ENCODE data around the gene PARP15. TPM values are rescaled to one million over a fixed set of nuclear protein-coding genes. Genes with fewer than 3 reads are reported as not detected.
"Not testable (repeated sequence)": the region's sequence is repeated elsewhere in the genome, so short reads cannot be mapped to it uniquely, and the experiment has no call there.

The PARP15 gene
- total RNA-seq, 1 experiment from 2014 or later: 0.12 TPM

- Histone ChIP-seq H3K36me3 (ENCODE audit: control insufficient read depth in 1 of 2, insufficient read depth in 2 of 2, low read length in 2 of 2) (no peaks in the 10 kb centered on the region), H3K4me2 (ENCODE audit: low read length) (no peak overlapping the region), H3K4me3 (replicated peaks in 1 of 2; ENCODE audit: low read depth in 1 of 2, low read length in 2 of 2) (no peak overlapping the region), H3K27ac (ENCODE audit: low read depth, low read length) (no peak overlapping the region), H2AFZ (ENCODE audit: low read depth, low read length, poor library complexity, severe bottlenecking) (no peak overlapping the region), H3K9me2 (ENCODE audit: insufficient read depth) (no peaks in the 10 kb centered on the region), H3K4me1 (ENCODE audit: control insufficient read depth in 1 of 2, insufficient read depth in 2 of 2, low read length in 2 of 2) (no peaks in the 10 kb centered on the region), H3K9ac (ENCODE audit: low read length) (no peak overlapping the region), H4K20me1 (ENCODE audit: insufficient read depth) (no peaks in the 10 kb centered on the region), H3K9me3 (ENCODE audit: control insufficient read depth in 1 of 2, insufficient read depth in 1 of 2, low read depth in 1 of 2, low read length in 2 of 2) (no peaks in the 10 kb centered on the region), H3K27me3 (ENCODE audit: insufficient read depth, low read length) (no peaks in the 10 kb centered on the region), H3K79me2 (ENCODE audit: insufficient read depth, low read length) (no peaks in the 10 kb centered on the region)
- ChIA-PET RAD21 (ENCODE audit: low non-redundant PET in 1 of 2, low total read pairs in 2 of 2, uncharacterized antibody in 2 of 2, unreplicated experiment in 2 of 2) (no interaction called here), POLR2A (no interaction called here), CTCF (no interaction called here)
- no TSS peak for BruUV-seq (replicated peaks)
- TF ChIP-seq MAX (IDR thresholded peaks at IDR 0.05) (no peak), POLR2AphosphoS5 (IDR thresholded peaks at IDR 0.05; ENCODE audit: low read depth, low read length) (no peak), SRF (IDR thresholded peaks at IDR 0.05; ENCODE audit: low read depth) (no peak), SP1 (IDR thresholded peaks at IDR 0.05; ENCODE audit: low read depth) (no peak), CBX3 (IDR thresholded peaks at IDR 0.05; ENCODE audit: low read depth) (no peak), YY1 (IDR thresholded peaks at IDR 0.05; ENCODE audit: extremely low read depth, insufficient replicate concordance, low read depth, low read length) (no peak), ELF1 (IDR thresholded peaks at IDR 0.05; ENCODE audit: borderline replicate concordance, low read depth) (no peak), ZFX (IDR thresholded peaks at IDR 0.05) (no peak), EZH2phosphoT487 (IDR thresholded peaks at IDR 0.05; ENCODE audit: borderline replicate concordance) (no peak), JUND (IDR thresholded peaks at IDR 0.05) (no peak), SIN3A (IDR thresholded peaks at IDR 0.05; ENCODE audit: low read depth) (no peak), CEBPB (IDR thresholded peaks at IDR 0.05; ENCODE audit: low read depth) (no peak)
- TF ChIP-seq, protein P1, sequence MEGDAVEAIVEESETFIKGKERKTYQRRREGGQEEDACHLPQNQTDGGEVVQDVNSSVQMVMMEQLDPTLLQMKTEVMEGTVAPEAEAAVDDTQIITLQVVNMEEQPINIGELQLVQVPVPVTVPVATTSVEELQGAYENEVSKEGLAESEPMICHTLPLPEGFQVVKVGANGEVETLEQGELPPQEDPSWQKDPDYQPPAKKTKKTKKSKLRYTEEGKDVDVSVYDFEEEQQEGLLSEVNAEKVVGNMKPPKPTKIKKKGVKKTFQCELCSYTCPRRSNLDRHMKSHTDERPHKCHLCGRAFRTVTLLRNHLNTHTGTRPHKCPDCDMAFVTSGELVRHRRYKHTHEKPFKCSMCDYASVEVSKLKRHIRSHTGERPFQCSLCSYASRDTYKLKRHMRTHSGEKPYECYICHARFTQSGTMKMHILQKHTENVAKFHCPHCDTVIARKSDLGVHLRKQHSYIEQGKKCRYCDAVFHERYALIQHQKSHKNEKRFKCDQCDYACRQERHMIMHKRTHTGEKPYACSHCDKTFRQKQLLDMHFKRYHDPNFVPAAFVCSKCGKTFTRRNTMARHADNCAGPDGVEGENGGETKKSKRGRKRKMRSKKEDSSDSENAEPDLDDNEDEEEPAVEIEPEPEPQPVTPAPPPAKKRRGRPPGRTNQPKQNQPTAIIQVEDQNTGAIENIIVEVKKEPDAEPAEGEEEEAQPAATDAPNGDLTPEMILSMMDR (IDR thresholded peaks at IDR 0.05 in 2 of 3, conservative IDR thresholded peaks at IDR 0.05 in 1 of 3; ENCODE audit: borderline replicate concordance in 1 of 3, insufficient read depth in 1 of 3, low read depth in 2 of 3, low read length in 2 of 3): no peak
- TF ChIP-seq, protein P2, sequence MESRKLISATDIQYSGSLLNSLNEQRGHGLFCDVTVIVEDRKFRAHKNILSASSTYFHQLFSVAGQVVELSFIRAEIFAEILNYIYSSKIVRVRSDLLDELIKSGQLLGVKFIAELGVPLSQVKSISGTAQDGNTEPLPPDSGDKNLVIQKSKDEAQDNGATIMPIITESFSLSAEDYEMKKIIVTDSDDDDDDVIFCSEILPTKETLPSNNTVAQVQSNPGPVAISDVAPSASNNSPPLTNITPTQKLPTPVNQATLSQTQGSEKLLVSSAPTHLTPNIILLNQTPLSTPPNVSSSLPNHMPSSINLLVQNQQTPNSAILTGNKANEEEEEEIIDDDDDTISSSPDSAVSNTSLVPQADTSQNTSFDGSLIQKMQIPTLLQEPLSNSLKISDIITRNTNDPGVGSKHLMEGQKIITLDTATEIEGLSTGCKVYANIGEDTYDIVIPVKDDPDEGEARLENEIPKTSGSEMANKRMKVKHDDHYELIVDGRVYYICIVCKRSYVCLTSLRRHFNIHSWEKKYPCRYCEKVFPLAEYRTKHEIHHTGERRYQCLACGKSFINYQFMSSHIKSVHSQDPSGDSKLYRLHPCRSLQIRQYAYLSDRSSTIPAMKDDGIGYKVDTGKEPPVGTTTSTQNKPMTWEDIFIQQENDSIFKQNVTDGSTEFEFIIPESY (IDR thresholded peaks at IDR 0.05; ENCODE audit: extremely low read depth, insufficient replicate concordance, low read length): no peak
- DNase-seq (ENCODE audit: low read depth, low spot score) (no peak), ATAC-seq (no peak)
- intact Hi-C loops (cut with micrococcal nuclease): no loop called here
Observed at GRCh38 chr3:122646146-122646988, 68.9 kb downstream of the PARP15 start.

DNA sequence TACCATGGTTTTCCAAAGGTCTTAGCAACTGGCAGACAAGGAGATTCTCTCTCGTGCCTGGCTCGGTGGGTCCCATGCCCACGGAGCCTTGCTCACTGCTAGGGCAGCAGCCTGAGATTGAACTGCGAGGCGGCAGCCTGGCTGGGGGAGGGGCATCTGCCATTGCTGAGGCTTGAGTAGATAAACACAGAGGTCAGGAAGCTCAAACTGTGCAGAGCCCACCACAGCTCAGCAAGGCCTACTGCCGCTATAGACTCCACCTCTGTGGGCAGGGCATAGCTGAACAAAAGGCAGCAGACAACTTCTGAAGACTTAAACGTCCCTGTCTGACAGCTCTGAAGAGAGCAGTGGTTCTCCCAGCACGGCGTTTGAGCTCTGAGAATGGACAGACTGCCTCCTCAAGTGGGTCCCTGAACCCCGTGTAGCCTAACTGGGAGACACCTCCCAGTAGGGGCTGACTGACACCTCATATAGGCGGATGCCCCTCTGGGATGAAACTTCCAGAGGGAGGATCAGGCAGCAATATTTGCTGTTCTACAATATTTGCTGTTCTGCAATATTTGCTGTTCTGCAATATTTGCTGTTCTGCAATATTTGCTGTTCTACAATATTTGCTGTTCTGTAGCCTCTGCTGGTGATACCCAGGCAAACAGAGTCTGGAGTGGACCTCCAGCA lies 73.9 kb downstream of the PARP15 start:
- intact Hi-C loops (cut with micrococcal nuclease); H3K9ac ChIP-seq (ENCODE audit: low read length); H3K9me2 ChIP-seq (ENCODE audit: insufficient read depth); ATAC-seq; H3K27ac ChIP-seq (ENCODE audit: low read depth, low read length); POLR2A ChIA-PET; H3K79me2 ChIP-seq (ENCODE audit: insufficient read depth, low read length); H2AFZ ChIP-seq (ENCODE audit: low read depth, low read length, poor library complexity, severe bottlenecking); H3K4me3 ChIP-seq (replicated peaks in 1 of 2; ENCODE audit: low read depth in 1 of 2, low read length in 2 of 2); RAD21 ChIA-PET (ENCODE audit: low non-redundant PET in 1 of 2, low total read pairs in 2 of 2, uncharacterized antibody in 2 of 2, unreplicated experiment in 2 of 2); H3K36me3 ChIP-seq (ENCODE audit: control insufficient read depth in 1 of 2, insufficient read depth in 2 of 2, low read length in 2 of 2); DNase-seq (ENCODE audit: low read depth, low spot score); BruUV-seq (replicated peaks); H3K4me1 ChIP-seq (ENCODE audit: control insufficient read depth in 1 of 2, insufficient read depth in 2 of 2, low read length in 2 of 2); H3K9me3 ChIP-seq (ENCODE audit: control insufficient read depth in 1 of 2, insufficient read depth in 1 of 2, low read depth in 1 of 2, low read length in 2 of 2); H4K20me1 ChIP-seq (ENCODE audit: insufficient read depth); H3K27me3 ChIP-seq (ENCODE audit: insufficient read depth, low read length); H3K4me2 ChIP-seq (ENCODE audit: low read length); CTCF ChIA-PET: not testable (repeated sequence)
